Hepatocyte (in vitro differentiated cells): Measurements from ENCODE around the gene POLR3B. TPM values are rescaled to one million over a fixed set of nuclear protein-coding genes. Genes with fewer than 3 reads are reported as not detected.

ENCODE experiments used
- DNase-seq: peaks from one replicate; pipeline ENCODE4 v3.0.0-alpha.2; 2016; ENCODE audit warnings: low spot score
- H2AFZ ChIP-seq: fragments of 200-600 bp; sonication (generic); 2 replicates; pipeline ENCODE4 v1.6.0; 2016; ENCODE audit warnings: antibody characterized with exemption, mild to moderate bottlenecking
- H3K27ac ChIP-seq: fragments of 200-600 bp; sonication (generic); 2 replicates; pipeline ENCODE4 v1.5.1; 2016; ENCODE audit warnings: mild to moderate bottlenecking
- H3K27me3 ChIP-seq: fragments of 200-600 bp; sonication (generic); 2 replicates; pipeline ENCODE4 v1.6.1; 2016
- H3K36me3 ChIP-seq: fragments of 200-600 bp; sonication (generic); replicated peaks from 2 replicates; pipeline ENCODE4 v1.5.1; 2016; ENCODE audit warnings: low read depth; ENCODE audit not compliant: insufficient read depth
- H3K4me1 ChIP-seq: fragments of 200-600 bp; sonication (generic); 2 replicates; pipeline ENCODE4 v1.5.1; 2016; ENCODE audit warnings: mild to moderate bottlenecking, moderate library complexity; ENCODE audit not compliant: insufficient read depth
- H3K4me2 ChIP-seq: fragments of 200-600 bp; sonication (generic); 2 replicates; pipeline ENCODE4 v1.6.0; 2016
- H3K4me3 ChIP-seq: fragments of 200-600 bp; sonication (generic); 2 replicates; pipeline ENCODE4 v1.5.1; 2016; ENCODE audit warnings: mild to moderate bottlenecking
- H3K79me2 ChIP-seq: fragments of 200-600 bp; sonication (generic); 2 replicates; pipeline ENCODE4 v1.6.0; 2017; ENCODE audit warnings: mild to moderate bottlenecking
- H3K9me2 ChIP-seq: fragments of 200-600 bp; sonication (generic); replicated peaks from 2 replicates; pipeline ENCODE4 v1.6.0; 2017; ENCODE audit warnings: mild to moderate bottlenecking; ENCODE audit not compliant: insufficient read depth
- H3K9me3 ChIP-seq: fragments of 200-600 bp; sonication (generic); 2 replicates; pipeline ENCODE4 v1.5.1; 2016; ENCODE audit warnings: low read depth, mild to moderate bottlenecking
- H4K20me1 ChIP-seq: fragments of 200-600 bp; sonication (generic); 2 replicates; pipeline ENCODE4 v1.6.0; 2016; ENCODE audit warnings: mild to moderate bottlenecking; ENCODE audit not compliant: insufficient read depth, poor library complexity, severe bottlenecking
- EZH2 ChIP-seq: fragments of 200-600 bp; sonication (generic); IDR thresholded peaks from 2 replicates; pipeline ENCODE4 v1.6.1; 2016; ENCODE audit warnings: antibody characterized with exemption, mild to moderate bottlenecking, borderline replicate concordance
- EZH2phosphoT487 ChIP-seq: fragments of 200-600 bp; sonication (generic); IDR thresholded peaks from one replicate; pipeline ENCODE4 v1.6.1; 2018; ENCODE audit warnings: antibody characterized with exemption, mild to moderate bottlenecking, low read depth, moderate library complexity; ENCODE audit not compliant: unreplicated experiment, severe bottlenecking
- WGBS: methylation state at CpG from one replicate; pipeline ENCODE4 v1.1.6; 2016; ENCODE audit warnings: low lambda C conversion rate; ENCODE audit errors: missing lambda C conversion rate; 5-methylcytosine and 5-hydroxymethylcytosine counted together
- polyA plus RNA-seq: library from polyadenylated mRNA; unstranded; fragments of >200 nt; fragmentation: Nextera tagmentation; extraction: Ambion mirVana; gene quantifications from 2 replicates; pipeline ENCODE4 v1.2.1, GENCODE V29; 2016
- total RNA-seq: library from RNA; depleted of rRNA; stranded (reverse); fragments of >200 nt; gene quantifications from 2 replicates; pipeline ENCODE4 v1.2.3, GENCODE V29; 2014
- TF ChIP-seq, protein P1 (sequence below): fragments of 200-600 bp; sonication (generic); IDR thresholded peaks from 2 replicates; pipeline ENCODE4 v1.5.1; 2016; ENCODE audit warnings: antibody characterized with exemption, mild to moderate bottlenecking; ENCODE audit not compliant: poor library complexity

The POLR3B gene
- total and polyA plus RNA-seq, 2 experiments from 2014 or later, result 8.4 to 10.4 TPM

DNA sequence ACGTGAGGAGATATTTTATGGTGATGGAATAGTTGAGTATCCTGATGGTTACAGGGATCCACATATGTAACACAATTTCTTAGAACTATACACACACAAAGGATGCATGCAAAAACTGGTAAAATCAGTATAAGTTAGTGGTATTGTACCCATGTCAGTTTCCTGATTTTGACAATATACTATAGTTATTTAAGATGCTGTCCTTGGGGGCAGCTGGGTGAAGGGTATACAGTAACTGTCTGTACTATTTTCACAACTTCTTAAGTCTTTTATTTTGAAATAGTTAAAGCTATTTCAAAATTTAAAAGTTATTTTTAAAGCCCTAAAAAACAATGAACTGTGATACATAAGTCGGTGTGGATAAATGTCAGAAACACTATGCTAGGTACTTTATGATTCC is 24.5 kb upstream of the POLR3B start:
- WGBS, result 79% methylated on average over 2 of the region's 2 CpGs
- no peak for DNase-seq
- H3K27me3 ChIP-seq, result no peaks in the 10 kb centered on the region
- no peak overlapping the region for H2AFZ ChIP-seq
- no peak for TF ChIP-seq EZH2
- TF ChIP-seq, protein P1, sequence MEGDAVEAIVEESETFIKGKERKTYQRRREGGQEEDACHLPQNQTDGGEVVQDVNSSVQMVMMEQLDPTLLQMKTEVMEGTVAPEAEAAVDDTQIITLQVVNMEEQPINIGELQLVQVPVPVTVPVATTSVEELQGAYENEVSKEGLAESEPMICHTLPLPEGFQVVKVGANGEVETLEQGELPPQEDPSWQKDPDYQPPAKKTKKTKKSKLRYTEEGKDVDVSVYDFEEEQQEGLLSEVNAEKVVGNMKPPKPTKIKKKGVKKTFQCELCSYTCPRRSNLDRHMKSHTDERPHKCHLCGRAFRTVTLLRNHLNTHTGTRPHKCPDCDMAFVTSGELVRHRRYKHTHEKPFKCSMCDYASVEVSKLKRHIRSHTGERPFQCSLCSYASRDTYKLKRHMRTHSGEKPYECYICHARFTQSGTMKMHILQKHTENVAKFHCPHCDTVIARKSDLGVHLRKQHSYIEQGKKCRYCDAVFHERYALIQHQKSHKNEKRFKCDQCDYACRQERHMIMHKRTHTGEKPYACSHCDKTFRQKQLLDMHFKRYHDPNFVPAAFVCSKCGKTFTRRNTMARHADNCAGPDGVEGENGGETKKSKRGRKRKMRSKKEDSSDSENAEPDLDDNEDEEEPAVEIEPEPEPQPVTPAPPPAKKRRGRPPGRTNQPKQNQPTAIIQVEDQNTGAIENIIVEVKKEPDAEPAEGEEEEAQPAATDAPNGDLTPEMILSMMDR, result no peak
- no peak for TF ChIP-seq EZH2phosphoT487
- H3K9me3 ChIP-seq, result no peaks in the 10 kb centered on the region
- no peak overlapping the region for H3K27ac ChIP-seq
- no peaks in the 10 kb centered on the region for H4K20me1 ChIP-seq
- H3K4me2 ChIP-seq, result no peak overlapping the region
- no peaks in the 10 kb centered on the region for H3K79me2 ChIP-seq
- no peaks in the 10 kb centered on the region for H3K36me3 ChIP-seq
- no peaks in the 10 kb centered on the region for H3K4me1 ChIP-seq
- H3K9me2 ChIP-seq, result no peaks in the 10 kb centered on the region
- H3K4me3 ChIP-seq, result no peak overlapping the region

DNA sequence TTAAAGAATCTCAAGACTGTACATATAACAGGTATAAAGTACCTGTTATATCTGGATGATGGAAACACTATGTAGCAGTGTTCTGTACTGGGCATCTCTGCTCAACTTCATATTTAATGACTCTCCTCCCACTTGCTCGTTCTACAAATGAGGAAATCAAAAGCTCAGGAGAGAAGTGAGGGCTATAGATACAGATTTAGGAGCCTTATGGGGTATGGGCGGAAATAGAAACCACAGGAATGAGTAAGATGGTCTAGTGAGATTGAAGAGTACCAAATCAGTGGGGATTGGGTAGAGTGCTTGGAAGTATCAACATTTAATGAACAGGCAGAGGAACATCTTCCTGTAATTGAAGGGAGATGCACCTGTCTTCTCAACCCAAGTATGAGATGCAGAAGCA is 23.8 kb upstream of the POLR3B start:
- no peak overlapping the region for H2AFZ ChIP-seq
- no peak for DNase-seq
- TF ChIP-seq EZH2, result no peak
- no peak for TF ChIP-seq EZH2phosphoT487
- TF ChIP-seq, protein P1, result no peak
- H3K27me3 ChIP-seq, result no peaks in the 10 kb centered on the region
- no peaks in the 10 kb centered on the region for H3K36me3 ChIP-seq
- no peaks in the 10 kb centered on the region for H3K79me2 ChIP-seq
- H3K4me2 ChIP-seq, result no peak overlapping the region
- no peak overlapping the region for H3K4me3 ChIP-seq
- WGBS, result 92% methylated on average over 2 of the region's 2 CpGs
- no peaks in the 10 kb centered on the region for H3K9me2 ChIP-seq
- H3K27ac ChIP-seq, result no peak overlapping the region
- H3K9me3 ChIP-seq, result no peaks in the 10 kb centered on the region
- H3K4me1 ChIP-seq, result no peaks in the 10 kb centered on the region
- H4K20me1 ChIP-seq, result no peaks in the 10 kb centered on the region

DNA sequence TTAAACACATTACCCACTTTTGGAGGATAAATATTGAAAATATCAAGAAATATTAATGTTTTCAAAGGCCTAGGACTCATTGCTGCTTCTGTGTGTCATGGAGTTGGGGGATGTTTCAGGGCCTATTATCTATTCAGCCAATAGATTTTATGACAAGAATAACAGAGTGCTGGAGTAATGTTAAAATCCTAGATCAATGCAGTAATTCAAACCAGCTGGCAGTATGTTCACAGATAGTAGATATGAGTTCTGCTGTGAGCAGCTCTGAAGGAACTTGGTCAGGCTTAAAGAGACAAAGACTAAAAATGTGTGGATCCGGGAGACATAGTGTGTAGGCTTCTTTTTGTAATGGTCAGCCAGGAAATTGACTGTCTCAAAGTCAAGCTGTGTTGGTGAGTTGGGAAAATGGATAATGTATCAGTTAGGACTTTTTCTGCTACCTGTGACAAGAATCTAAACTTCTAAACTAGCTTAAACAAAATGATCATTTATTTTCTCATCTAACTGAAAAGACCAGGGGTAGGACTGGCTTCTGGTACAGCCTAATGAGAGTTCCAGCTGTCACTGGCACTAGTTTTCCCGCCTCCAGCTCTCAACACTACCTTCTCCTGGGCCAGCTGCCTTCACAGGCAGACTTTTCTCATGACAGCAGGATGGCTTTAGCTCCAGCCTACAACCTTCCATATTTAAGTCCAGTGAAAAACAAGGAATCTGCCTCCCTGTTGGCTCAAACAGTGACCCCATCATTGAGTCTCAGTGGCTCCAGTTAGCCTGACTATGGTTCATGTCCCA is 16.3 kb upstream of the POLR3B start:
- Histone ChIP-seq H3K36me3 (no peaks in the 10 kb centered on the region), H3K27ac (no peak overlapping the region), H3K9me2 (no peaks in the 10 kb centered on the region), H2AFZ (no peak overlapping the region), H4K20me1 (no peaks in the 10 kb centered on the region), H3K4me1 (peaks cover 19% of the 10 kb centered on the region), H3K4me2 (no peak overlapping the region), H3K79me2 (no peaks in the 10 kb centered on the region), H3K27me3 (no peaks in the 10 kb centered on the region), H3K4me3 (no peak overlapping the region), H3K9me3 (no peaks in the 10 kb centered on the region)
- TF ChIP-seq EZH2phosphoT487 (no peak), EZH2 (no peak)
- TF ChIP-seq, protein P1, result no peak
- no peak for DNase-seq
- 73% methylated on average over 2 of the region's 2 CpGs for WGBS
